H54 (cell line): Measurements from ENCODE around the gene SRC.

Experiments used
- DNase-seq: peaks from one replicate; pipeline ENCODE4 v3.0.0; 2011; ENCODE audit warnings: low spot score, mixed read lengths; ENCODE audit not compliant: insufficient read length
- FAIRE-seq: peaks from 3 replicates; lab custom pipeline; 2011; peaks lifted over from hg19 to GRCh38; lab: Jason Lieb, UNC
- POLR2A ChIP-seq: IDR thresholded peaks from 2 replicates; pipeline ENCODE4 v1.6.1; 2011; ENCODE audit warnings: low read depth, mild to moderate bottlenecking, low read length

Gene SRC

GRCh38 chr20:37454636-37455385 is 108.9 kb downstream of the SRC start:
- TF ChIP-seq POLR2A, result no peak
- no peak for DNase-seq
- FAIRE-seq, result no peak
